Suppressor macrophage treated with lipopolysaccharide for 4 hours (primary cell): Measurements from ENCODE around the gene CACNB4.
"Not testable (repeated sequence)": the region's sequence is repeated elsewhere in the genome, so short reads cannot be mapped to it uniquely, and the experiment has no call there.

ENCODE experiments used
- DNase-seq: peaks from one replicate; pipeline ENCODE4 v3.0.0-alpha.2; 2020

The CACNB4 gene

DNA sequence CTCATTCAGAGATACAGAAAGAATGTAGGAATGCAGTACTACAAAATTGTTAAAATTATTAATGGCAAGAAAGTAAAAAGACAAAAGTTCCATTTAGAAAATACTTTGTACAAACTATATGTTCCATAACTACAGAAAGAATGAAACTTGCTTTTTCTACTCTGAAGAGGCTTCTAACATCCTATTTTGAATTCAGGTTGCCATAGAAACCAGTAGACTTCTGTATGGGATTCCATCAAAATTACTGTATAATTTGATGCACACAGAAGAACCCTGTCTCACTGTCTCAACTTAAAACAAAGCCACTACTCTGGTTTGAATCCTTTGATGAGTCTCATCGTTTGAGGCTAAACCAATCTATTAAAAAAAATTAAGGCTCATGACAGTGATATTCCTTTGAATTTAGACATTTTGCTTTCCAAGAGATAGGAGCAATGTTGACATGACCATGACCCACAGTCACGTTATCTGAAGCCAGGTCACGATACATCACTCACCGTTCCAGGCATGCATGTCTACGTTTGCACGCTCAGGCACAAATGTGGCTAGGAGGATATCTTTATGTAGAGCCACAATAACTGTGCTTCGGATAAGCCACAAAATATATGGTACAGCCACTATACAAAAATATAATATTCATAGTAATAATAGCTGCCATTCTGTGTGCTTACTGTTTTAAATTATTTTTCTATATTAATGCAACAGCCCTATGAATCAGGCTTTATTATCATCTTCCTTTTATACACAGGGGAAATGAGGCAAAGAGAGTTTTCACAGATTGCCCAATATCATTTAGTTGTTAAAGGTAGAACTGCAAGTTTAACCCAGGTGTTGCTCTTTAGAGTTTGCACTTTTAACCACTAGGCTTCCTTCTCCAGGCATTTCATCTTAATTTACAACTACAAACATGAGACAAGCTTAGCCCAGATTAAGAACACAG, 82.4 kb downstream of the CACNB4 start:
- DNase-seq = no peak

DNA sequence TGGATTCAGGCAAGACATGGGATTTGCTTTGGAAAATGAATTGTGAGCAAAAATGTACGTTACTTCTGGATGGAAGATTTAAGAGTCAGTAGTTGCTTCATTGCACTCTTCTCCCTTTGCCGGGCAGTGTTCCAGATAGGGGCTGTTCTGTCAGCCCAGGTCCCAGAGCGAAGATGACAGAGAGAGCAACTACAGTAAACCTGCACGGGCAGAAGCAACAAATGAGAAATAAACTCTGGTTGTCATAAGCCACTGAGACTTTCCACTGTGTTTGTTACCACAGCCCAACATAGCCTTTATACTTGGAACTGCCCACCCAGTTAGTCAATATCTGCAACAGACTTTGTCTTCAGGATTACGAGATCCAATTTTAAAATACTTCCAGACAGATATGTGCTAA, 83.3 kb downstream of the CACNB4 start:
- no peak for DNase-seq

DNA sequence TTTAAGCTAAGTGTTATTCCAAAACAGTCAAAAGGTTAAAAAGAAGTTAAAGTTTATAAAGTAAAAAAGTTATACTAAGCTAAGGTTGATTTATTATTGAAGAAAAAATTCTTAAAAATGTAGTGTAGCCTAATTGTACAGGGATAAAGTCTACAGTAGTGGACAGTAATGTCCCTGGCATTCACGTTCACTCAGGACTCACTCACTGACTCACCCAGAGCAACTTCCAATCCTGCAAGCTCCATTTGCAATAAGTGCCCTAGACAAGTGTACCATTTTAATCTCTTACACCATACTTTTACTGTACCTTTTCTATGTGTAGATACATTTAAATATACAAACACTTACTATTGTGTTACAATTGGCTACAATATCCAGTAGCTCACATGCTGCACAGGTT, 86.1 kb downstream of the CACNB4 start:
- no peak for DNase-seq

DNA sequence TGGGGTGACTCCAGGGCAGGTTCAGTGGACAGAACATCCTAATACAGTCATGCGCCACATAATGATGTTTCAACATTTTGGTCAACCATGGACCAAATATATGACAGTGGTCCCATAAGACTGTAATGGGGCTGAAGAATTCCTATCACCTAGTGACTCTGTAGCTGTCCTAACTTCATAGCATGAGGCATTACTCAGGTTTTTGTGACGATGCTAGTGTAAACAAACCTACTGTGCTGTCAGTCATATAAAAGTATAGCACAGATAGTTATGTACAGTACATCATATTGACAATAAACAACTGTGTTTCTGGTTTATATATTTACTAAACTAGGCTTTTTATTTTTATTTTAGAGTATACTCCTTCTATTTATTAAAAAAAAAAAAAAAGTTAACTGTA, 87.1 kb downstream of the CACNB4 start:
- no peak for DNase-seq

DNA sequence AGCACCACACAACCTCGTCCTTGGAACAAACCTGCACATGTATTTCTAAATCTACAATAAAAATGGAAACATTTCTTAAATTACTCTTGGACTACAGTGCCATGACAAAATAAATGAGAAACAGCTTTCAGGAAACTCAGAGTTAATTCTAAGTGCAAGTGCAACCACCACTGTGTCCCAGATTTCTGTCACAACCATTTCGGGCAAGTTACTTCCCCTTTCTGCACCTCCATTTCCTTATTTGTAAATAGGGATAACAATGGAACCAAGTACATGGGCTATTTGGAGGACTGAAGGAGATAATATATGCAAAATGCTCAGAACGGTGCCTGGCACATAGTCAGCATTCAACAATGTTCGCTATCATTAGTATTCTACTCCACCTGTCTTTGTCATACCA, 93.2 kb downstream of the CACNB4 start:
- peak; percentile 63 for DNase-seq

DNA sequence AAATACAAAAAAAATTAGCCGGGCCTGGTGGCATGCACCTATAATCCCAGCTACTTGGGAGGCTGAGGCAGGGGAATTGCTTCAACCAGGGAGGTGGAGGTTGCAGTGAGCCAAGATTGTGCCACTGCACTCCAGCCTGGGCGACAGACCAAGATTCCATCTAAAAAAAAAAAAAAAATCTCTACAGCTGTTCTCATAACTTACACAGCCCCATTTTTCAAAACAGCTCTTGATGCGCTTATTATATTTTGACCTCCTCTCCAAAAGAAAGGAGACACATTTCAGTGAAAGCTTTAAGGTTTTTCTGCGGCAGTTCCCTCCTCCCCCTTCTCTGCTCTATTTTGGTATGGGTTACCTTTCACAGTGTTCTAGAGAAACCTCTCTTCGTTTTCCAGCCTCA, 95.6 kb downstream of the CACNB4 start:
- DNase-seq = not testable (repeated sequence)

DNA sequence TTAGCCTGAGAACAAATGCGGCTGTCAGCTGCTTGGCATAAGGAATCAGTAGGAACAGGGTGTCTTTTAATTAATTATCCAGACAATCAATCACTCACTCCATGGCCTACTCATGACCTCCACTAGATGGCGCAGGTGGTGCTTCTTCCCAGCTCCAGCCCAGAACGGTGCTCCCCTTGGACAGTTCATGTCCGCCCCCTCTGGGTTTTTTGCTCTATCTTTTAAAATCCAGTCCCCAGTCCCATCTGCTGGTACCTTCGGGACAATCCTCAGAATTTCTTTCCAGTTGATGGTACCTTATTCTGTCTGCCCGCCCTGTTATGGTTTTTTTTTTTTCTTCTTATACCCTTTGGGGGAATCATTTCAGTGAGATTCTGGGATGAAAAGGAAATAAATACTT, 99.8 kb downstream of the CACNB4 start:
- peak; percentile 72 for DNase-seq

DNA sequence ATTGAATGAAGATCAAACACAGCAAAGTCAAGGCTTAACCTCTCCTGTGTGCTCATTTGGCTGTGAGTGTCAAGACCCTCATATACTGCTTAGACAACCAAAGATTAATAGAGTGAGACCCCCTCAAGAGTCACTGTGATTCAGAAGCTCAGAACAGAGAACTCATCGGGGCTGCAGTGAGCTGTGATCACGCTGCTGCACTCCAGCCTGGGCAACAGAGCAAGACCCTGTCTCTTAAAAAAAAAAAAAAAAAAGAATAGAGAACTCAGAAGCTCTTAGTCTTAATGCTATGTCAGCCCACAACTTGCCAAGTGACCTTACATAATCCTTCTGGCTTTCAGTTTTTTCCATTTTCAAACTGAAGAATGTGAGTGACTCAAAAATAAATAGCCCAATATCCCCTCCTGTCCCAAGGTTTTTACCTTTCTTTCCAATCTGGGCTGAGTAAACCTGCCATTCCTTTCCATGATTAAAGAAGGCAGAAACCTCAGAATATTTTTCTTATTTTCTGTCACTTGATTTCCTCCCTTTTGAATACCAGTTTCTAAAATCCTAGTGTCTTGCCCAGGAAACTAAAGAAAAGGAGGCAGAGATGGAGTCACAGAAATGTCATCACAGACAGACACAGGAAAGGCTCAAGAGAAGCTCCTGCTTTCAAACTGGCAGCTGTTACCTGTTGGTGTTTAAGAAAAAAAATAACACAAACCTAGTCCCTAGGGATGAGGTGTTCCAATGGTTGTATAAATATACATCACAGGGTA, 102.4 kb downstream of the CACNB4 start:
- peak; percentile 16 for DNase-seq

DNA sequence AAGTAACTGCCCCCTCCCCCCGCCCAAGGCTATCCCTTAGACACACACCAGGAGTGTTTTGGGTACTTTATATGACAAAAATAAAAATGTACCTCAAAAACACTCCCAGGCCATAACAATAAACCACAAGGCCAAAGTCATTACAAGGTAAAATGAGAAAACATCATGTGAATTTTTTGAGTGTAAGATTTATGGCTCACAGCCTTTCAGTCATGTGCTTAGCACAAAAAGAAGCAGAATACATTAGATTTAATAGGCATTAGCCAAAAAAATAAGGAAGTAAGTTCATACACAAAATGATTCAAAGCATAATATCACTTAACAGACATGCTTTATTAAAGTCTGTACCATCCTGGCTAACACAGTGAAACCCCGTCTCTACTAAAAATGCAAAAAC, 103.7 kb downstream of the CACNB4 start:
- peak; percentile 19 for DNase-seq

DNA sequence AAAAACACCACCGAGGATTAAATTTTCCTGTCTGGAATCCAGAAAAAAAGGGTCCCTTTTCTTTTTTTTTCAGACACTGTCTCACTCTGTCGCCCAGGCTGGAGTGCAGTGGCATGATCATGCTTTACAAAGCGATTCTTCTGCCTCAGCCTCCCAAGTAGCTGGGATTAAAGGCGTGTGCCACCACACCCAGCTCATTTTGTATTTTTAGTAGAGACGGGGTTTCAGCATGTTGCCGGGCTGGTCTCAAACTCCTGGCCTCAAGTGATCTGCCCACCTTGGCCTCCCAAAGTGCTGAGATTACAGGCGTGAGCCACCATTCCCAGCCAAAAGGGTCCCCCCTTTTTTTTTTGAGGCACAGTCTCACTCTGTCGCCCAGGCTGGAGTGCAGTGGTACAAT, 104.7 kb downstream of the CACNB4 start:
- not testable (repeated sequence) for DNase-seq

DNA sequence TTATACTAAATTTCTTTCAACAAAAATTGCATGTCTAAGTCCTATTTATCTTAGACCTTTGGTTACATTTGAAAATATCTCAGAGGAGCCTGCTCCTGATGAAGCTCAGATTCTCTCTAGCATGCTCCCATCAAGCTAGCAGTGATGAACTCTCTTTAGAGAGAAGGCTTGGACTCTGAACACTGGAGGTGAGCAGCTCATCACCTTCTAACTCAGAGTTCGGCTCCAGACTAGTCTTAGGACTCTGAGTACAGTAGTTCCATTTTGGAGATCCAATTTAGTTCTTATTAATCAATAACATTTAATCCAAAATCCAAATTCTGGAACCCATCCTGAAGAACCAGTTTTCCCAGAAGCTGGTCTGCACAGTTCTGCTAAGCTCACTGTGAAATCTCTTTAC, 107.8 kb downstream of the CACNB4 start:
- DNase-seq = no peak

DNA sequence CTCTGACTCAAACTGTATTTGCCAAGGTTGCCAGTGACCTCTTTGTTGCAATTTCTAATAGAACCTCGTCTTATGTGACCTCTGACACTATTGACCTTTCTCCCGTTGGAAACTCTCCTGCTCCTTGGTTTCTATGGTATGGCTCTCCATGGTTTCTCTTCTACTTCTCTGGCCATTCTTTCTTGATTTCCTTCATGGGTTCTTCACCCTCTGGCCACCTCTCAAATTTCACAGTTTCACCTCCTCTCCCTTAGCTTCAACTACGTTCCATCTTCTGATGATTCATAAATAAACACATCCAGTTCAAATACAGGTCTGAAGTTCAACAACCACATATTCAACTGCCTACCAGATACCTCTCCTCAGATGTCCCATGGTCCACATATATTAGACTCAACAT, 109.5 kb downstream of the CACNB4 start:
- no peak for DNase-seq

DNA sequence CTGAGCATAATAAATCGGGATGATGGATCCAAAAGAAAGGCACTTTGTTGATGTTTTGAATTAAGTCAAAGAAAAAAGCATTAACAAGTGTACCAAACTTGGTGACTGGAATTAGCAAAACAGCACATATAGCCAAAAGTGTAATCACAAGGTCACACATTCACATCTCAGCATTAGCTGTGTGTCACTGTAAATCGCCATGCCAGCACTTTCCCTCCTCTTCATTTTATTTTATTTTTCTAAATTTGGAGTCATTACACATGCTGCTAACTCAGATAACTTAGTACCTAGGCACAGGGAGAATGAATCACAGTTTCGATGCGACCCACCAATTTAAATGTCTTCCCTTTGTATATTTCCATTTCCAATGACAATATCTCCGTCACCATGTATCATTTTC, 111.4 kb downstream of the CACNB4 start:
- DNase-seq = no peak

DNA sequence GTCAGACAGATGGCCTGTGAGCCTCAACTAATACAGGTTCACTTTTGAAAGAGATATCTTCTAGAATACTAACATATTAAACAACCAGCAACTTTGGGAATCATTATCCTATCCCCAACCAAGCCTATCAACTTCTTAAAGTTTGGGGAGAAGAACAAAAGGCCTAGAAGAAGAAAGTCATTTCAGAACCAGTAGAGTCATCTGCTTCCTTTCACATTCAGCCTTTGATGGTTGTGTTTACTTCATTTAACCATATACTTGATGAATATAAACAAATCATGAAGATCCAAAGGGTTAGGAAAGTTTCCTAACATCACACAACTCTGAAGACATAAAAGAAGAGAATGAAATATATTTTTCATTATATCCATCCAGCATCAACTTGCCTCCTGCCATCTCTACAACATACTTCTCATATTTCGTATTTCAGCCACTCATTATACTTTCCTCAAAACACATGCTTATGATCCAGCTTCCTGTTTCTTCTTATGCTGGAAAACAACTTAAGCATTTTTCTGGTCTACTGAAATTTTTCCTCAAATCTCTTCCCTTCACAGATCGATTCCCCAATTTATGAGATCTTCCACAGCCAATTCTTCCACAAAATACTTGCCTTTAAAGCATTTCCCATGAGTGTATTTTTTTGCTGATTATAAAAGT, 114.3 kb downstream of the CACNB4 start:
- peak; percentile 21 for DNase-seq

DNA sequence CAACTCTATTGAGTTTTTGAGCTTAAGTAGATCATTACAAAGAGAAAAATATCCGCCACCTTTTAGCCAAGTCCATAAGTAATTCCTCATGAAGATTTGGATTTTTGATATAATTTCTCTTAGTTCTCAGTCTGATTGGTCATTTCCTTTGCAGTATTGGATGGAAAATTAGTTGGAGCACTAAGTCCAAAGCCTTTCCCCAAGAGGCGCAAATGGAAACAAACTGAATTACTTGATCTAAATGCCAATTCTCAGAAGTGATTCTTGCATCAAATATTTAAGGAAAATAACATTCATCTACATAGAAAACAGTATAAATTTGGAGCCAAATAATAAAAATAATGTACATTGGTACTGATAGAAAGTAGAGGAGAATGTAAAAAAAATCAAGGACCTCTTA, 115.6 kb downstream of the CACNB4 start:
- DNase-seq = no peak

DNA sequence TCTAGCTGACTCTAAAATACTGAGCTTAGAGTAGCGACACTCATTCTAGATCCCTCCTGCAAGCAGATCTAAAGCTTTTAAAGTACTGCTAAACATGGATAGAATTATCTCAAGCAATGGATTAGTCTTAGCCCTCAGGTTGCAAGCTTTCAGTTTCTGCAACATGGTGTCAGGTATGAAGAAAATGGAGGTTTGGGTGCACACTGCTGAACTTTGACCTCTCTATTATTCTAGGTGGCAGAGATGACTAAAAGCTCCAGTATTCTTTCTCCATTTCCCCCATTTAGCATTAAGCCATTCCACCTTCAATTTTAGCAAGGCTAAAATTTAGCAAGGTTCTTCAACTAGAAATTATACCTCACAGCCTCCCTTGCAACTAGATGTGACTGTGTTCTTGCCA, 117.0 kb downstream of the CACNB4 start:
- DNase-seq = no peak

DNA sequence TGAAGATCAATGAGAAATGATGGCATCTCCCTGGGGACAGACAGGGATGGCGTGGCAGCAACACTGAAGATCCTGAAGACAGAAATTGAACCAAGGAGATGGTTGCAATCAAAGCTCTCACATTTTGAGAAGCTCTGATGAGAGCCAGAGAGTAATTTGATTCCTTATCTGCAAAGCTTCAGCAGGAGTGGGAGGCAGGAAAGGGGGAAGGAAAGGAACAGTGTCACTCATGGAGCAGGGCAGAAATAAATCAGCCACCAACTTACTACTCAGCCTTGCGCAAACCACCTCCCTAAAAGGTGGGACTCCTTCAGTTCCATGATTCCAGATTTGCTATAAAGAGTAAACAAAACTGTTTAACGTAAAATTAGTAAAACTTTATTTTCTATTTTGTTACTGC, 119.2 kb downstream of the CACNB4 start:
- DNase-seq = peak; percentile 49

DNA sequence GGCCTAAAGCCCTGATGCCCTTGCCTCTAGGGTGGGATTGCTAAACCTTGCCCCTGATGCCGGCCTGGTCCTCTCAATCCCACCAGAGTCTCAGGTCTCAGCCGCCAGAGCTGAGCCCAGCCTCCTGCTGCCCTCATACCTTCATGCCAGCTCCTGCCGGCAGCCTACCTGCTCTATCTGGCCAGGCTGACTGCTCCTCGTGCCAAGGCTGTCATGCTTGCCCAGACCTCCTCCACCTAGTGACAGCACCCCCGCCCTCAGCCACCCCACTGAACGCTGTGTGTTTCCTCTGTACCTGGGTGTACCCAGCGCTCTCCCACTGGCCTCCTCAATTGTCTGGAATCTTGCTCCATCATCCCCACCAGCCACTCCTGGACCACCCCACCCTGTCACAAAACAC, 120.1 kb downstream of the CACNB4 start:
- no peak for DNase-seq

DNA sequence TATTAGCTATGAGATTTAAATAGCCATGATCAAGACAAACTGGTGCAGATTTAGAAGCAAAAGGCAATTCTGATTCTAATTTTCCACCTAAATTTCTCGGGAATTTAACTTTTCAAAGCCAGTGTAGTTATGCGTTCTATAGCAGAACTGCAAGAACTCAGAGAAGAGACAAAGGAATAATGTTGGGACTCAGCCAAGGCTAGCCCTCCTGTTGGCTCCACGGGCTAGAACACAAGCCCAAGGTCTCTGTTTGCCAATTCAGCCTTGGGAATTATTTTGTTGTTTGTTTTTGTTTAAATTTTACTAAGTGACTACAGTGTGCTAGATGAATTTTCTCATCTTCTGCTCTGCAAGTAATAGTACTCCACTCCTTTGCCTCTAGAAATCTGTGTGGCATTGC, 121.2 kb downstream of the CACNB4 start:
- DNase-seq = no peak

DNA sequence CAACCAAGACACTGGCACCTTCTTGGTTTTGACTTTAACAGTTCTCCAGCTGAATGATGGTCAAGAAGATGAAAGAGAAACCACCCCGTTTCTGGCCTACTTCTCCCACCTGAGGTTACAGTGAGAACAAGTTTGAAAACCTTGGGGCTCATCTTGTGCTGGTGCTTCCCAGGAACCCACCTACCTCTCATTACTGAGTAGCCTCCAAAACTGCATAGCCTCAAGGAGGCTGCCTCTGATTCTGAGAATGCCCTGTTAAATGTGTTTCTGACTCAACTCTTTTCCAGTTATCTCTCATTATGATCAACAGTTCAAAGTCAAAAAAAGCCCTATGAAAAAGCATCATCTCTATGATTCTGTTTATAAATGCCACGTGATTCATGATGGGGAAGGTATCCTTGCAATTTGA, 121.9 kb downstream of the CACNB4 start:
- no peak for DNase-seq

DNA sequence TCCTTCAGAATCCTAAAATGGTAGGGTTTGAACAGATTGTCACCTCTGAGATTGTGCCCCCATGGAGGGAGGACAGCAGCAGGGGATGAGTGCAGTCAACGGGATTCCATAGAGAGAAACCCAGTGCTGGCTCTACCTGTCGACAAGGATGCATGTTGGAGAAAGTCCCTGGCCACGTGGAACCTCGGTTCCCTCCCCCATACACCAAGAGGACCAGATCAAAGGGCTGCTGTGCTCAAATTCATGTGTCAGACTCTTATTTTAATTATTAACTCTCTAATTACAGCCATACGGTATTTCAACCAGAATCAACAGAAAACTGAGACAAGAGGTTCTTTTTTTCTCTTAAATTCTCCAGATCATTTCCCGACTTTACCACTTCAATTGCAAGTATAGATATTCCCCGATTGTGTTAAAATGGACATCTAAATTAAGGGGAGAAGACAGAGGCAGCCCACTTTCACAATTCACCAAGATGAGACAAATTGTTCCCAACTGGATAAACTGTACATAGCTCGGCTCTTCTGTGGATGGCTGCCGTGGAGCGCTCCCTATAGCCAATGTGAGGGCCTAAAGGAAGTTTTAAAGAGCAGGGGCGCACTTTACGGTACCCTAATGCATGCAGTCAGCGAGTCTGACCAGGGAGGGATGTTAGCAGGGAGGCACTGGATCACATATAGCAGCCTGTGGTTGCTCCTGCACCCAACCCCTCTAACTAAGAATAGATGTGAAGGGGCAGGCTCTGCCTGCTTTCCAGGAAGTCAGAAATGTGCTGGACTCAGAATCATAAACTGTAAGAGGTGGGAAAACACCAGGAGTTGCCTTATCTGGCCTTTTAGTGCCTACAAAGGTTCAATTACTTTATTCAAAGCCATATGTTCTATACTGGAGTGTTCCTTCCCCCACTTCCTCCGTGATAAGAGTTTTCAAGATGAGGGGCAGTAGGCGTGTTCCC, 123.1 kb downstream of the CACNB4 start:
- DNase-seq = no peak

DNA sequence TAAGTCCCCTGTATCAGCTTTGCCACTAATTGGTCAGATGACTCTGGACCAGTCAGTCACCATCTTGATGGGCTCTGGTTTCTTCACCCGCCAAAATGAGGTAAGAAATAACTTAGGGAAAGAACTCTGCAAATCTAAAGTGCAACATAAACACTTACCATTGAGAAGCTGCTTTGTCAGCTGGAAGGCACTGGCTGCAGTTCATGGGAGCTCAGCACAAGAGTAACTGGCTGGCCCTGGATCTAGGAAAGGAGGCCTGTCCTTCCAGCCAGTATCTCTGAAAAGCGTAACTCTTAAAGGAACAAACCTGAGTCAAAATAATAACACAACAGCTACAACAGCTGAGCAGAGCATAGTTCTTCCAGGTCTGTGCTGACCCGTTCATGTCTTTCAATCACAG, 123.9 kb downstream of the CACNB4 start:
- no peak for DNase-seq

DNA sequence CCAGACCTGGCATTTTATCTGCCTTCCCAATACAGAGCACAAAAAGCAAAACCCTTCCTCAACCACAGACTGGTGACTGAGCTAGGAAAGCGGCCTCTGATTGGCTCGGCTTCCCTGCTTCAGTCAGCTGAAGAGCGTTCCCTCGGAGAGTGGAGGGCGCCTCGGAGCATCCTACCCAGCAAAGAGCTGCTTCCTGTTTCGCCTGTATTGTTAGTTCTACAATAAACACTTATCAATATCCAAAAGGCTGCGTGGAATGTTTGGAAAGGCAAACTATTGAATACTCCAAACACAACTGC, 125.0 kb downstream of the CACNB4 start:
- no peak for DNase-seq
